ENCODE measurements around the gene LAMP1. TPM values are rescaled to one million over a fixed set of nuclear protein-coding genes. Genes with fewer than 3 reads are reported as not detected.

LAMP1 gene
- total RNA-seq, 3 donors from 2014 or later (not counting 1 experiment from before 2014, with no cell fraction given), result 137 to 168 (median 159) TPM

- WGBS (ENCODE audit: insufficient coverage), result 97% methylated on average over 17 of the region's 17 CpGs
- intact Hi-C loops (cut with micrococcal nuclease), result no loop called here
Observed at GRCh38 chr13:113348591-113348990, 51.6 kb downstream of the LAMP1 start.

GRCh38 chr13:113349050-113349449 lies 52.0 kb downstream of the LAMP1 start:
- Mint-ChIP-seq H3K4me3 (no peak overlapping the region), H3K27me3 (ENCODE audit: low read depth in 2 of 2) (no peaks in the 10 kb centered on the region), H3K4me1 (no peaks in the 10 kb centered on the region), H3K27ac (no peak overlapping the region), H3K36me3 (peaks cover 6% of the 10 kb centered on the region), H3K9me3 (peaks cover 0 to 2% of the 10 kb centered on the region in 2 donors)
- Histone ChIP-seq H3K9me3 (ENCODE audit: control insufficient read depth, insufficient read depth, low read length) (no peaks in the 10 kb centered on the region), H3K27ac (ENCODE audit: low read length) (no peak overlapping the region), H3K4me1 (ENCODE audit: control insufficient read depth, insufficient read depth, low read length) (no peaks in the 10 kb centered on the region), H3K27me3 (ENCODE audit: control insufficient read depth, insufficient read depth, low read length) (no peaks in the 10 kb centered on the region), H3K4me3 (ENCODE audit: low read length) (no peak overlapping the region), H3K36me3 (ENCODE audit: control insufficient read depth, insufficient read depth, low read length) (no peaks in the 10 kb centered on the region)
- TF ChIP-seq CTCF (IDR thresholded peaks at IDR 0.05), result no peak
- 83% methylated on average over 2 of the region's 6 CpGs for WGBS (ENCODE audit: insufficient coverage)
- no peak for ATAC-seq
- intact Hi-C loops (cut with micrococcal nuclease), result no loop called here
- DNase-seq, result no peak

More at GRCh38 chr13:113348591-113348990, 51.6 kb downstream of the LAMP1 start:
- H3K36me3 ChIP-seq (ENCODE audit: control insufficient read depth, insufficient read depth, low read length), result no peaks in the 10 kb centered on the region
- ATAC-seq (no peak), DNase-seq (no peak)
- Mint-ChIP-seq H3K27ac (no peak overlapping the region), H3K36me3 (peaks cover 6% of the 10 kb centered on the region), H3K9me3 (peaks cover 0 to 2% of the 10 kb centered on the region in 2 donors), H3K4me3 (no peak overlapping the region), H3K4me1 (no peaks in the 10 kb centered on the region), H3K27me3 (ENCODE audit: low read depth in 2 of 2) (no peaks in the 10 kb centered on the region)
- H3K4me3 ChIP-seq (ENCODE audit: low read length), result no peak overlapping the region
- H3K27ac ChIP-seq (ENCODE audit: low read length), result no peak overlapping the region
- TF ChIP-seq CTCF (IDR thresholded peaks at IDR 0.05), result no peak
- no peaks in the 10 kb centered on the region for H3K27me3 ChIP-seq (ENCODE audit: control insufficient read depth, insufficient read depth, low read length)
- H3K4me1 ChIP-seq (ENCODE audit: control insufficient read depth, insufficient read depth, low read length), result no peaks in the 10 kb centered on the region
- no peaks in the 10 kb centered on the region for H3K9me3 ChIP-seq (ENCODE audit: control insufficient read depth, insufficient read depth, low read length)

- no peak overlapping the region for H3K27ac Mint-ChIP-seq
- WGBS (ENCODE audit: insufficient coverage), result 90% methylated on average over 15 of the region's 15 CpGs
- no peaks in the 10 kb centered on the region for H3K27me3 Mint-ChIP-seq (ENCODE audit: low read depth in 2 of 2)
- no peak for DNase-seq
- no peaks in the 10 kb centered on the region for H3K4me1 ChIP-seq (ENCODE audit: control insufficient read depth, insufficient read depth, low read length)
- no peak overlapping the region for H3K27ac ChIP-seq (ENCODE audit: low read length)
- no peak for ATAC-seq
- peaks cover 0 to 2% of the 10 kb centered on the region in 2 donors for H3K9me3 Mint-ChIP-seq
- H3K4me3 ChIP-seq (ENCODE audit: low read length), result no peak overlapping the region
- H3K27me3 ChIP-seq (ENCODE audit: control insufficient read depth, insufficient read depth, low read length), result no peaks in the 10 kb centered on the region
- no peak overlapping the region for H3K4me3 Mint-ChIP-seq
- intact Hi-C loops (cut with micrococcal nuclease), result no loop called here
- H3K36me3 Mint-ChIP-seq, result peaks cover 6% of the 10 kb centered on the region
- no peak for TF ChIP-seq CTCF (IDR thresholded peaks at IDR 0.05)
- H3K36me3 ChIP-seq (ENCODE audit: control insufficient read depth, insufficient read depth, low read length), result no peaks in the 10 kb centered on the region
- no peaks in the 10 kb centered on the region for H3K9me3 ChIP-seq (ENCODE audit: control insufficient read depth, insufficient read depth, low read length)
- no peaks in the 10 kb centered on the region for H3K4me1 Mint-ChIP-seq
Observed at GRCh38 chr13:113349491-113349890, 52.5 kb downstream of the LAMP1 start.

Data from natural killer cell (primary cell).